Measurements from ENCODE around the gene RHCE.
"Not testable (repeated sequence)": the region's sequence is repeated elsewhere in the genome, so short reads cannot be mapped to it uniquely, and the experiment has no call there.

RHCE gene

GRCh38 chr1:25431955-25432719, 11.5 kb upstream of the RHCE start:
- DNase-seq = no peak

DNA sequence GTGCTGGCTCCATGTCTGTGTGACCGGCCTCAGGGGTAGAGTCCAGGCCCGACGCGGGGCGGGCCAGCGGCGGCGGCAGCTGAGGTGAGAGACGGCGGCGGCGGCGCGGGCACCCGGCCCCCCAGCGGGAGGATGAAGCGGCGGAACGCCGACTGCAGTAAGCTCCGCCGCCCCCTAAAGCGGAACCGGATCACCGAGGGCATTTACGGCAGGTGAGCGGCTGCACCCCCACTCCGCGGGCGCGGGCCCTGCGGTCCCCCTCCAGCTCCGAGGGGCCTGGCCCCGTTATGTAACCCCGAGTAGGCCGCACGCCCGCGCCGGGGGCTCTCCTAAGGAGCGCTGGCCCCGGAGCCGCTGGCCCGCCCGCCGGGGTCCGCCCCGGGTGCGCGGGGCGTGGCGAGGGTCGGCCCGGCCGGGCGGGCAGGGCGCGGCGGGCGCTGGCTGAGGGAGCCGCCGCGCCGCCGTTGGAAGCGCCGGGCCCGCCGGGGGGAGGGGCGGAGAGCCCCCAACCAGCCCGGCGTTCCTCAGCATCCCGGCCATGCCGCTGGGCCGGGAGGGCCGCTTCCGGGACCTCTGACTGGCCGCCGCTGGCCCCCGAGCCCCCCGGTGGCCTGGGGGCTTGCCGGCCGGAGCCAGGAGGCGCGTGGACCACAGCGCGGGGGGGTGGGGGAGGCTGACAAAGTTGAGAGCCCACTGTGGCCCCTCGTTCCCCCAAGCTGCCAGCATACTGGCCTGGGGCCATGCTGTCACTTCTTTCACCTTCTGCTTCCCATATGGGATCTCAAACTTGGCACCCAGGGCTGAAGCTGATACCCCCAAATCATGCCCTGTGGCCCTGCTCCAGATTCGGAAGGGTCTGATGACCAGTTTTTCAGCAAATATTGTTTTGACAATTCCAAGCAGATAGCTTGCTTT, 10.6 kb upstream of the RHCE start:
- no peak for DNase-seq

DNA sequence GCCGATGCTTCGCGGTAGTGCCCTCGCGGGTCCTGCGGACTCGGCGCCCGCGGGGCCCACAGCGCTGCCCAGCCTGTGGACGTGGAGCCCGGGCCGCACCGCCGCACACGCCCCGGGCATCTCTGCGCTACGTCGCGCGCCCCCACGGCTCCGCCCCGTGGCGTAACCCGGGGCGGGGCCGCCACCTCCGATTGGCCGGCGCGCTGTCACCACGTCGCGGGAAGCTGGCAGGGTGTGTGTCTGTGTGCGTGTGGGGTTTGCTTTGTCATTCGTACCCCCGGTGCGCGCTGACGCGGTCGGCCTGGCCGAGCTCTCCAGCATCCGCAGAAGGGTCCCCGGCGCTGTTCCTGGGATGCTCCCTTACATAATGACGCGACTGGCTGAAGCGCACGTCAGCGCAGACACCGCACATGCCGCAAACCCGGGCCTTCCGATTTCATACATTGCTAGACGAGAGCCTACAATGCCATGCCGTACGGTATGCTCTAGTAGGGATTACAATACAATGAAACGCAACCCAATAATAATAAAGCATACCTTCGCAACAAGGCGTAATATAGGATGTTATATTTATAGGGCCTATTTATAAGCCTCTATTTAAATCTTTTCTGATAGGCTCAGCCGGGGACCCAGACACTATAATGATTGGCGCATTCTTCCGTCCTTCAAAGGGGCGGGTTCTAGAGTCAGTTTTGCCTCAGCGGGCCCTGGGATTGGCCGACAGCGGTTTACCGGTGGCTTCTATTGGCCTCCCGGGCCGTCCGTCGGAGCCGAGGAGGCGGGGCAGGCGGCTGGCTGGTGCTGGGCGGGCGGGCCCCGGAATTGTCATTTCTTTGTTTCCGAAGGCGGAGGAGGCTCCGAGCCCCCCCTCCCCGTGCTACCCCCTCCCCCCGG, 9.7 kb upstream of the RHCE start, which contains the start of gene MACO1:
TSS of gene MACO1 (plus strand) at position 825 of the 894 bp plus-strand sequence. CDS start 202 bp downstream, outside the sequence.
- peak; percentile 95 for DNase-seq

- no peak for DNase-seq
Measured at GRCh38 chr1:25428475-25429166, 8.0 kb upstream of the RHCE start.

GRCh38 chr1:25427696-25428095, 7.1 kb upstream of the RHCE start:
- DNase-seq = no peak

- no peak for DNase-seq
Measured at GRCh38 chr1:25425098-25426085, 4.8 kb upstream of the RHCE start.

DNA sequence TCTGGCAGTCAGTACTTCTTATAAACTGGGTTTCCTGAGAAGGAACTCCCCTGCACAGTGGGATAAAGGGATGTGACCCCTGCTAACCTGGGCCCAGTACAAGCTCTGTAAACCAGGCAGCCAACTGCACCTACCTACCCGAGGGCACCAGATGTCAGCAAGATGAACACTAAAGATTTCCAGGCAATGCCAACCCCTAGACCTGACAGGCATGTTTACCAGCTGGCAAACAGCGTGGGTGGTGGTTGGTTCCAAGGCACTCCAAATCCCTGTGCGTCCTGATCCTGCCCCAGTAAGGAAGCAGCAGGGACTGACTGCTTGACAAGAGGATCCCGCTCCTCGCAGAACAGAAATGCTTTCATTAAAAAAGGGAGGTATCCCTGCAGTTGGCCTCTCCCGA, 2.6 kb upstream of the RHCE start:
- DNase-seq = not testable (repeated sequence)

DNA sequence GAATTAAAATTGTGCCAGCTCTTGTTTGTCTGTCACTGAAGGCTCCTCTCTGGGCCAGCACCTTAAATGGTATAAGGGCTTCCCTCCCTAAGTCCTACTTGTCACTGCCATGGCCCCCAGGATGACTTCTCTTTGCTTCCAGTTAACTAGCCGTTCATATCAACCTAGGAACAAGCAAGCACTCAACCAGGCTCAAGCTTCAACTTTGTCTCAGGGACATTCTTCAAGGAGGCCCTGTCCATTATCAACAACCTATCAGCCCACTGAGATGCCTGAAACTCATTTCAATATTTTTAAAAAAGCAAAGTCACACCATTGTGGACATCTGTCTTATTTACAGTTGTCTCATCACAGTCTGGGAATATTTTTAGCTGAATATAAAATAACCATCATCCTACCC, 1.3 kb downstream of the RHCE start:
- not testable (repeated sequence) for DNase-seq

- DNase-seq = not testable (repeated sequence)
Measured at GRCh38 chr1:25417280-25417679, 3.3 kb downstream of the RHCE start.

DNA sequence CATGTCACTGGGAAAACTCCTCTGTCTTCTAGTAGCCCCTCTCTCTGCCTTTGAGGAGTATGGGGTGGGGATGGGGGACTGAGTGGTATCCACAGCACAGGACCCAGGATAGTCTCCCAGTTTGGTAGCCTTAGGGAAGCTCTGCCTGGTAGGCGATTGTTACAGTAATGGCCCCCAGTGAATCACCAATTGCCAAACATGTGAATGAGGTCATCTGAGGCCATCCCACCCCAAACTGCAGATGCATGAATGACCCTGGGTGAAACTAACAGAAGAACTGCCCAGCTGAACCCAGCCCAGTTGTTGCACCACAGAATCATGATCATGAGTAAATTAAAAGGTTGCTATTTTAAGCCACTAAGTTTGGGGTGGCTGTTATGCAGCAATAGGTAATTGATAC, 6.0 kb downstream of the RHCE start:
- DNase-seq = not testable (repeated sequence)

DNA sequence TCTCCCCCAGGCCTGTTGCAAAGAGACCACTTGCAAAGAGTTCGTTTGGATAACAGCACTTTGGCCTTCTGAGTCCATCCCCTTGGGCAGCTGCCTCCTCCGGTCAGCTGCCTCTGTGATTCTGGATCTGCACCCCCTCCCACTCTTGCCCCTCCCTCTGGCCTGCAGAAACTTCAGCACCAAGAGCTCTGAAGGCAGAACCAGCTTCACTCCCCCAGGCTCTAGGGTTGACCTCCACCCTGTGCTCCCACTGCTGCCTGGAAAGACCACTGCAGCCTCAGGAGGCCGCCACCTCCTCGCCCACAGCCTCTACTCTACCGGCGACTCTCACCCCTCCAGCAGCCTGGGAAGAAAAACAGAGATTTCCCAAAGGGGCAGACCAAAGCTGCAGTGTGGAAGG, 6.5 kb downstream of the RHCE start:
- DNase-seq = not testable (repeated sequence)

GRCh38 chr1:25412872-25413623, 7.6 kb downstream of the RHCE start:
- not testable (repeated sequence) for DNase-seq

GRCh38 chr1:25409641-25410427, 10.8 kb downstream of the RHCE start:
- not testable (repeated sequence) for DNase-seq

GRCh38 chr1:25405731-25406305, 14.8 kb downstream of the RHCE start:
- DNase-seq = not testable (repeated sequence)

GRCh38 chr1:25402947-25403803, 17.4 kb downstream of the RHCE start:
- not testable (repeated sequence) for DNase-seq

GRCh38 chr1:25398079-25398478, 22.5 kb downstream of the RHCE start:
- not testable (repeated sequence) for DNase-seq

DNA sequence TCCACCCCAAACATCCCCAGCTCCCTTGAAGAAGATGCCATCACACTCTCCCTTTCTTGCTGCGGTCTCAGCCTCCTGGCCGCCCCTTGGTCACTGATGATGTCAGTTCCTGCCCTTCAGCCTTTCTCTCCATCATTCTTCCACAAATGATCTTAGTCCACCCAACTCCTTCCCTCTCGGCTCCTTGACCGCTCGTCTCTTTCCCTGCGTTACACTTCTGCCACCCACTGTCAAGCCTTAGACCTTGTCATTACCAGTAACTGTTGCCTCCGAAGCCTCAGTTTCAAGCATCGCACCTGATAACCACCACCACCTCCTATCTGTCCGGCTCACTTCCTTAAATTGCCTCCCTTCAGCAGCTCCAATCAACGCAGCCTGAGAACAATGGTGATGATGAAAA, 23.1 kb downstream of the RHCE start:
- not testable (repeated sequence) for DNase-seq

GRCh38 chr1:25392841-25393240, 27.8 kb downstream of the RHCE start:
- DNase-seq = no peak
